Measurements from ENCODE around the gene ADAMTS2. TPM values are rescaled to one million over a fixed set of nuclear protein-coding genes. Genes with fewer than 3 reads are reported as not detected.

Gene ADAMTS2
- total RNA-seq, 1 experiment from 2014 or later: not detected

DNA sequence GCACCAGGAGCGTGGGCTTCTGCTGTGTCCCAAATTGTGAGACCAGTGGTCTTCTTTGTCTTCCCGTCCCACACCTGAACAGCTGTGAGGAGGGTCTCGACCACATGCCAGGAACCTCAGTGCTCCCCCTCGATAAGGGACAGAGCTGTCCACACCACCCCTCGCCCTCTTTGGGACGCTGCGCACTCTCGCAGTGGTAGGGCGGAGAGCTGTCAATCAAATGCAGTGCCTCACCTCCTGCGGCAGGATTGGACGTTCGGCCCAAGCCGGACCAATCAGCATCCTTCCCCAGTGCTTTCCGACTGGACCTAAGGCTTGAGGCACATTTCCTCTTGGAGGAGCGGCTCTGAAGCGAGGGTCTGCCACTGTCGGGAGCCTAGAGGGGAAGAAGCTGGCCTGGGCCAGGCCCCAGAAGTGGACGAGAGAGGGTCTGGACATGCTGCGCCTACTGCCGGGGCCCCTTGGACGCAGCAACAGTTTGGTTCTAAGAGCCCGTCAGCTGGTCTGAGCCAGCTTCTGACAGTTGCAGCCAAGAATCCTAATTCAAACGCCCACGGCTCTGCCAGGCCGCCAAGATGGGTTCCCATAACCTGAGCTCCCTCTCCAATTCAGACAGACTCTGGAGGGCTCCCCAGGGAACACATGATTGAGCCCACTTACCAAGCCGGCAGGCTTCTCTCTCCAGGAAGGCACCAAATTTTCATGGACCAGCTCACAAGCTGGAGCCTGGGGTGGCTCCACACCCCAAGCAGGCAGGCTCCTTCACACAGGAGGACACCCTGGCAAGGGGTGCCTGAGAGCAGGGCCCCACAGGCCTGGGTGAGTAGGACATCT lies 28.1 kb upstream of the ADAMTS2 start:
- TF ChIP-seq, protein P1, sequence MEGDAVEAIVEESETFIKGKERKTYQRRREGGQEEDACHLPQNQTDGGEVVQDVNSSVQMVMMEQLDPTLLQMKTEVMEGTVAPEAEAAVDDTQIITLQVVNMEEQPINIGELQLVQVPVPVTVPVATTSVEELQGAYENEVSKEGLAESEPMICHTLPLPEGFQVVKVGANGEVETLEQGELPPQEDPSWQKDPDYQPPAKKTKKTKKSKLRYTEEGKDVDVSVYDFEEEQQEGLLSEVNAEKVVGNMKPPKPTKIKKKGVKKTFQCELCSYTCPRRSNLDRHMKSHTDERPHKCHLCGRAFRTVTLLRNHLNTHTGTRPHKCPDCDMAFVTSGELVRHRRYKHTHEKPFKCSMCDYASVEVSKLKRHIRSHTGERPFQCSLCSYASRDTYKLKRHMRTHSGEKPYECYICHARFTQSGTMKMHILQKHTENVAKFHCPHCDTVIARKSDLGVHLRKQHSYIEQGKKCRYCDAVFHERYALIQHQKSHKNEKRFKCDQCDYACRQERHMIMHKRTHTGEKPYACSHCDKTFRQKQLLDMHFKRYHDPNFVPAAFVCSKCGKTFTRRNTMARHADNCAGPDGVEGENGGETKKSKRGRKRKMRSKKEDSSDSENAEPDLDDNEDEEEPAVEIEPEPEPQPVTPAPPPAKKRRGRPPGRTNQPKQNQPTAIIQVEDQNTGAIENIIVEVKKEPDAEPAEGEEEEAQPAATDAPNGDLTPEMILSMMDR (IDR thresholded peaks at IDR 0.05; ENCODE audit: unreplicated experiment): no peak
- Mint-ChIP-seq H3K4me3 (ENCODE audit: low read depth, unreplicated experiment) (no peak overlapping the region), H3K4me1 (ENCODE audit: low read depth, unreplicated experiment) (no peaks in the 10 kb centered on the region), H3K9me3 (ENCODE audit: low read depth, unreplicated experiment) (peaks cover 5% of the 10 kb centered on the region), H3K36me3 (ENCODE audit: insufficient read depth, unreplicated experiment) (no peaks in the 10 kb centered on the region), H3K27me3 (ENCODE audit: unreplicated experiment) (peaks cover 15% of the 10 kb centered on the region), H3K27ac (ENCODE audit: unreplicated experiment) (no peak overlapping the region)
- no peak for DNase-seq
- CTCF ChIA-PET: interaction anchor here (0.6 kb wide), 1 partner anchor 465 kb away, joined by 3 read pairs; no protein-coding TSS in a partner anchor
- BruUV-seq (replicated peaks): no TSS peak
- intact Hi-C loops (cut with micrococcal nuclease; ENCODE audit: unreplicated experiment): no loop called here

DNA sequence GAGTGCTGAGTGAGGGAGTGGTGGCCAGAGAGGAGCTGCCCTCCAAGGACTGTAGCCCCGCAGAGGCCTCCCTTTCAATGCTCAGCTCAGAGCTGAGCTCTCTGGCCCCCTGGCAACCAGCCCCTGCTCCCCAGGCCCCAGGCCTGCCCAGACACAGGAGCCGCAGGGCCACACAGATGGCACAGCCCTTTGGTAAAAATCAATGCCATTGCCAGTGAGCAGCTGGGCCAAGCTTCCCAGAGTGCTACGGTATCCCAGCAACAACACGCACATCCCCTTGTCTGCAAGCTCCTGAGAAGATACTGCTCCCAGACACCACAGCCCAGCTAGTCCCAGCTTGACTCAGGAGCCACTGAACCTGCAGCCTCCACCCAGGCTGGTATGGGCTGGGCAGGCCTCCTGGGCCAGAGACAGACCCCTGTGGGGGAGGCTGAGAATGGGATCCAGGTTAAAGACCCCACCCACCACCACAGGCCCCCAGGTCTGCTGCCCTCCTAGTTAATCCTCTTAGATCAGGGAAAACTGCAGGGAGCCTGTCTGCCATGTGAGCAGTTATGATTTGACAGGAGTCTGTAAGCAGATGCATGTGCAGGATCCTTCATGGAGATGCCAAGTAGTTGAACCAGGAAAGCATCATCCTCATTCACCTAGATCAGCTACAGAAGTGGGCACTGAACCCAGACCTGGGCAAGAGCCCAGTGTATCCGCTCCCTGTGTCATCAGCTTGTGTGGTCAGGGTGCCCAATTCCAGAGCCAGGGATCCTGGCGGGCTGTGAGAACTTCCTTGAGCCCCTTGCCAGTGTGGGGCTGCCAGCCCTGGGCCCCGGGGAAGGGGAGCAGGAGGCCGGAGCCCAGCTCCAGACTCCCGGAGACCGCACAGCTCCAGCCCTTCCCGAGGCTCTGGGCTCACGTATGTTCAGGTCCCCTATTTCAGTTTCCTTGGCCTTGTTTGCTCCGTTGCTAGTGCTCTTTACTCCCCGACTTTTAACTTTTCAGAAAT lies 26.7 kb upstream of the ADAMTS2 start:
- Mint-ChIP-seq H3K4me1 (ENCODE audit: low read depth, unreplicated experiment) (no peaks in the 10 kb centered on the region), H3K27ac (ENCODE audit: unreplicated experiment) (no peak overlapping the region), H3K27me3 (ENCODE audit: unreplicated experiment) (peaks cover 15% of the 10 kb centered on the region), H3K4me3 (ENCODE audit: low read depth, unreplicated experiment) (no peak overlapping the region), H3K9me3 (ENCODE audit: low read depth, unreplicated experiment) (peaks cover 5% of the 10 kb centered on the region), H3K36me3 (ENCODE audit: insufficient read depth, unreplicated experiment) (no peaks in the 10 kb centered on the region)
- DNase-seq: no peak
- BruUV-seq (replicated peaks): no TSS peak
- TF ChIP-seq, protein P1 (IDR thresholded peaks at IDR 0.05; ENCODE audit: unreplicated experiment): no peak
- intact Hi-C loops (cut with micrococcal nuclease; ENCODE audit: unreplicated experiment): no loop called here
- CTCF ChIA-PET: interaction anchor here (0.5 kb wide), 1 partner anchor 165 kb away, joined by 5 read pairs; no protein-coding TSS in a partner anchor

DNA sequence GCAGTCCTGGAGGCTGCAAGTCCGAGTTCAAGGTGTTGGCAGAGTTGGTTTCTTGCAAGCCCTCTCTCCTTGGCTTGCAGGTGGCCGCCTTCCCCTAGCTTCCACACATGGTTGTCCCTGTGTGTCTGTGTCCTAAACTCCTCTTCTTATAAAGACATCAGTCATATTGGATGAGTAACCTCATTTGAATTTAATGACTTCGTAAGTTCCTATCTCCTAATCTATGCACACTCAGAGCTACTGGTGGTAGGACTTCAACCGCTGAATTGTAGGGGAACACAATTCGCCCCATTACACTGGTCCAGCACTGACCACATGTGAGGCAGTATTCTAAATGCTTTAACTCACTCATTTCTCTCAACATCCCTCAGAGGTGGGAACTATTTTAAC lies 25.9 kb upstream of the ADAMTS2 start:
- H3K36me3 Mint-ChIP-seq (ENCODE audit: insufficient read depth, unreplicated experiment): no peaks in the 10 kb centered on the region
- intact Hi-C loops (cut with micrococcal nuclease; ENCODE audit: unreplicated experiment): no loop called here
- no peak overlapping the region for H3K4me3 Mint-ChIP-seq (ENCODE audit: low read depth, unreplicated experiment)
- TF ChIP-seq, protein P1 (IDR thresholded peaks at IDR 0.05; ENCODE audit: unreplicated experiment): no peak
- DNase-seq: no peak
- peaks cover 15% of the 10 kb centered on the region for H3K27me3 Mint-ChIP-seq (ENCODE audit: unreplicated experiment)
- H3K4me1 Mint-ChIP-seq (ENCODE audit: low read depth, unreplicated experiment): no peaks in the 10 kb centered on the region
- BruUV-seq (replicated peaks): no TSS peak
- H3K27ac Mint-ChIP-seq (ENCODE audit: unreplicated experiment): no peak overlapping the region
- peaks cover 9% of the 10 kb centered on the region for H3K9me3 Mint-ChIP-seq (ENCODE audit: low read depth, unreplicated experiment)
- CTCF ChIA-PET: no interaction called here

DNA sequence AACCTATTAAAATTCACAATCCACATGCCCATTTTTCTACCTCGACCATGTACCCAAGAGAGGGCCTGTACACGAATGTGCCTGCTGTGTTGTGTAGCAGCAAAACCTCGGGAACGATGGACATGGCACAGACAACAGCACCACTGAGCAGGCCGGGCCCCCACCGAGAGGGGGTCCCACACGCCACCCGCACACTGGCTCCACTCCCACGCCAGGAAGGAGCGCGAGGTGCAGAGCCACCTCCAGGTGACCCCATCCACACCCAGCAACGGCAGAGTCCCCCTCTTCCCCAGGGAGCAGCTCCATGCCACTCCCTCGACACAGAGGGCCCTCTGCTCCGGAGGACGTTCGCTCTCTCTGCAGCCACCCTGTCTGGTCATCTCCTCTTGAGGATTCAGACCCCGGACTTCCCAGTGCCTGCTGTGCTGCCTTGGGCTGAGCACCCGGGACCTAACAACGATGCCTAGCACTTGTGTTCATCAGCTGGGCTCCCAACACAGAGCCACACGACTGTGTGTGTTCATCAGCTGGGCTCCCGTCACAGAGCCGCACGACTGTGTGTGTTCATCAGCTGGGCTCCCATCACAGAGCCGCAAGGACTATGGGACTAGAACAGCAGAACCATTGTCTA lies 25.3 kb upstream of the ADAMTS2 start:
- no TSS peak for BruUV-seq (replicated peaks)
- Mint-ChIP-seq H3K4me3 (ENCODE audit: low read depth, unreplicated experiment) (no peak overlapping the region), H3K9me3 (ENCODE audit: low read depth, unreplicated experiment) (peaks cover 9% of the 10 kb centered on the region), H3K4me1 (ENCODE audit: low read depth, unreplicated experiment) (no peaks in the 10 kb centered on the region), H3K36me3 (ENCODE audit: insufficient read depth, unreplicated experiment) (no peaks in the 10 kb centered on the region), H3K27ac (ENCODE audit: unreplicated experiment) (no peak overlapping the region), H3K27me3 (ENCODE audit: unreplicated experiment) (peaks cover 15% of the 10 kb centered on the region)
- TF ChIP-seq, protein P1 (IDR thresholded peaks at IDR 0.05; ENCODE audit: unreplicated experiment): no peak
- DNase-seq: no peak
- CTCF ChIA-PET: no interaction called here
- intact Hi-C loops (cut with micrococcal nuclease; ENCODE audit: unreplicated experiment): no loop called here
